Measurements from ENCODE around the gene ATP5F1D. TPM values are rescaled to one million over a fixed set of nuclear protein-coding genes. Genes with fewer than 3 reads are reported as not detected.

Gene ATP5F1D
- total and polyA plus RNA-seq, 2 of the 13 experiments (the other 11 are each of a cell fraction or from before 2014, with no cell fraction given): 39.4 to 78.7 TPM

DNA sequence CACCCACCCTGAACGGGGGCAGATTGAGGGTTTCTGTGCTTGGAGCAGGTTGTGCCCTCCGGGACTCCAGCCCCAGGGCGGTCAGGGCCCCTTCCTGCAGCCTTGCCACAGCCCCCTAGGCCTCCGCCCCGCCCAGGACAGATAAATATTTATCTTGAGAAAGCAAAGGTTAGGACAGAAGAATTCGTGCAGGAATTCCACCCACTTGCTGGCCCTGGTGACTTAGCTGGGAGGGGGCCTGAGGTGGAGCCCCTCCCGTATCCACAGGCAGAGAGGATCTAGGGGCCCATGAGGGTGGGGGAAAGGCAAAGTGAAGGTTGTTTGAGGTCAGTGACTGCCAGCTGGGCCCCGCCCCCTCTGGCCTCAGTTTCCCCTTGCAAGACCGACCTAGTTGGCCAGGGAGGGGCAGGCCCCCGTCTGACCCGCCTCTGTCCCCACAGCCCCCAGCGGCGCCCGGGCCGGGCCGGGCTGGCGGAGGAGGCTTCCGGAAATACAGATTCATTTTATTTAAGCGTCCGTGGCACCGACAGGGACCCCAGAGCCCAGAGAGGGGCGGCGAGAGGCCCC lies 12.0 kb downstream of the ATP5F1D start (continued):
- TF ChIP-seq JDP2 (CRISPR knock-in tag; IDR thresholded peaks at IDR 0.05; ENCODE audit: borderline replicate concordance) (no peak), ARID2 (CRISPR knock-in tag; IDR thresholded peaks at IDR 0.05; ENCODE audit: borderline replicate concordance) (no peak), ATRX (CRISPR knock-in tag; IDR thresholded peaks at IDR 0.05; ENCODE audit: borderline replicate concordance) (no peak), SP2 (CRISPR knock-in tag; IDR thresholded peaks at IDR 0.05) (peak; percentile 27; the same call in 1 of the 2 replicates), FOXP1 (IDR thresholded peaks at IDR 0.05) (no peak), FOXP1 (CRISPR knock-in tag; IDR thresholded peaks at IDR 0.05) (peak; percentile 66; the same call in 1 of the 2 replicates), ZNF781 (CRISPR knock-in tag; IDR thresholded peaks at IDR 0.05; ENCODE audit: borderline replicate concordance, not compliant biosample characterization) (no peak), ZBTB33 (CRISPR knock-in tag; IDR thresholded peaks at IDR 0.05) (no peak), FOXO1 (CRISPR knock-in tag; IDR thresholded peaks at IDR 0.05) (peak; percentile 47; the same call in 1 of the 2 replicates), MIXL1 (CRISPR knock-in tag; IDR thresholded peaks at IDR 0.05) (peak; percentile 24; the same call in 1 of the 2 replicates), ZNF883 (CRISPR knock-in tag; IDR thresholded peaks at IDR 0.05; ENCODE audit: not compliant biosample characterization) (no peak), ZNF746 (CRISPR knock-in tag; IDR thresholded peaks at IDR 0.05) (peak; percentile 87), SOX5 (CRISPR knock-in tag; IDR thresholded peaks at IDR 0.05; ENCODE audit: borderline replicate concordance) (peak; percentile 78), SP1 (IDR thresholded peaks at IDR 0.05) (no peak), SP1 (CRISPR knock-in tag; IDR thresholded peaks at IDR 0.05) (peak; percentile 38; the same call in 1 of the 2 replicates), AGO1 (IDR thresholded peaks at IDR 0.05; ENCODE audit: low read depth, low read length, poor library complexity, severe bottlenecking) (peak; percentile 32), ZNF143 (CRISPR knock-in tag; IDR thresholded peaks at IDR 0.05) (no peak), HNF4A (CRISPR knock-in tag; IDR thresholded peaks at IDR 0.05) (peak; percentile 78), NONO (IDR thresholded peaks at IDR 0.05) (no peak), NONO (CRISPR knock-in tag; conservative IDR thresholded peaks at IDR 0.05) (0 out of 2 replicates have a peak, but pooled peaks have one; percentile 18), ZNF747 (CRISPR knock-in tag; IDR thresholded peaks at IDR 0.05; ENCODE audit: borderline replicate concordance) (0 out of 2 replicates have a peak, but pooled peaks have one; percentile 57), NR2F1 (CRISPR knock-in tag; IDR thresholded peaks at IDR 0.05) (peak; percentile 54 to 74; a peak in 1 of 4 replicates)
- TF ChIP-seq, protein P1, sequence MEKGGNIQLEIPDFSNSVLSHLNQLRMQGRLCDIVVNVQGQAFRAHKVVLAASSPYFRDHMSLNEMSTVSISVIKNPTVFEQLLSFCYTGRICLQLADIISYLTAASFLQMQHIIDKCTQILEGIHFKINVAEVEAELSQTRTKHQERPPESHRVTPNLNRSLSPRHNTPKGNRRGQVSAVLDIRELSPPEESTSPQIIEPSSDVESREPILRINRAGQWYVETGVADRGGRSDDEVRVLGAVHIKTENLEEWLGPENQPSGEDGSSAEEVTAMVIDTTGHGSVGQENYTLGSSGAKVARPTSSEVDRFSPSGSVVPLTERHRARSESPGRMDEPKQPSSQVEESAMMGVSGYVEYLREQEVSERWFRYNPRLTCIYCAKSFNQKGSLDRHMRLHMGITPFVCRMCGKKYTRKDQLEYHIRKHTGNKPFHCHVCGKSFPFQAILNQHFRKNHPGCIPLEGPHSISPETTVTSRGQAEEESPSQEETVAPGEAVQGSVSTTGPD (CRISPR knock-in tag; IDR thresholded peaks at IDR 0.05): 0 out of 2 replicates have a peak, but pooled peaks have one; percentile 38
- TF ChIP-seq, protein P2, sequence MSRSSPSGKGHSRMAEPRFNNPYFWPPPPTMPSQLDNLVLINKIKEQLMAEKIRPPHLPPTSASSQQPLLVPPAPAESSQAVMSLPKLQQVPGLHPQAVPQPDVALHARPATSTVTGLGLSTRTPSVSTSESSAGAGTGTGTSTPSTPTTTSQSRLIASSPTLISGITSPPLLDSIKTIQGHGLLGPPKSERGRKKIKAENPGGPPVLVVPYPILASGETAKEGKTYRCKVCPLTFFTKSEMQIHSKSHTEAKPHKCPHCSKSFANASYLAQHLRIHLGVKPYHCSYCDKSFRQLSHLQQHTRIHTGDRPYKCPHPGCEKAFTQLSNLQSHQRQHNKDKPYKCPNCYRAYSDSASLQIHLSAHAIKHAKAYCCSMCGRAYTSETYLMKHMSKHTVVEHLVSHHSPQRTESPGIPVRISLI (CRISPR knock-in tag; IDR thresholded peaks at IDR 0.05; ENCODE audit: borderline replicate concordance): peak; percentile 34; the same call in 1 of the 2 replicates
- TF ChIP-seq, protein P3, sequence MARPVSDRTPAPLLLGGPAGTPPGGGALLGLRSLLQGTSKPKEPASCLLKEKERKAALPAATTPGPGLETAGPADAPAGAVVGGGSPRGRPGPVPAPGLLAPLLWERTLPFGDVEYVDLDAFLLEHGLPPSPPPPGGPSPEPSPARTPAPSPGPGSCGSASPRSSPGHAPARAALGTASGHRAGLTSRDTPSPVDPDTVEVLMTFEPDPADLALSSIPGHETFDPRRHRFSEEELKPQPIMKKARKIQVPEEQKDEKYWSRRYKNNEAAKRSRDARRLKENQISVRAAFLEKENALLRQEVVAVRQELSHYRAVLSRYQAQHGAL (CRISPR knock-in tag; IDR thresholded peaks at IDR 0.05; ENCODE audit: not compliant biosample characterization): no peak

All from HepG2 (cell line).